ENCODE results near the gene SYT15.
"Not testable (repeated sequence)": the region's sequence is repeated elsewhere in the genome, so short reads cannot be mapped to it uniquely, and the experiment has no call there.

SYT15 gene

DNA sequence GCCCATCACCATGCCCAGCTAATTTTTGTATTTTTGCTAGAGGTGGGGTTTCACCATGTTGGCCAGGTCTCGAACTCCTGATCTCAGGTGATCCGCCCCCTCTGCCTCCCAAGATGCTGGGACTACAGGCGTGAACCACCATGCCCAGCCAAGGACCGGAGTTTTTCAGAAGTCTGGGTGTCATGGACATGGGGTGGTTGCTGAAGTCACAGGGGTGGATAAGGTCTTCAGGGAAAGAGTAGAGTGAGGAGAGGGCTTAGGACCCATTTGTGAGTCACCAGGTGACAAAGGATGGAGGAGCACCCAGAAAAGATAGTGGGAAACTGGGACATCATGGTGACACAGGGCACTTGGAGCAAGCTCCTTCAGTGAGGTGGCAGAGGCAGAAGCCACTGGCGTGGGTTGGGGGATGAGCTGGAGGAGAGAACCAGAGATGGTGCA lies 19.7 kb upstream of the SYT15 start:
- Mint-ChIP-seq H3K27me3 (ENCODE audit: low read depth) (no peaks in the 10 kb centered on the region), H3K4me3 (no peak overlapping the region), H3K9me3 (no peaks in the 10 kb centered on the region), H3K36me3 (ENCODE audit: low read depth) (no peaks in the 10 kb centered on the region), H3K4me1 (ENCODE audit: low read depth) (peaks cover 2% of the 10 kb centered on the region), H3K27ac (no peak overlapping the region)

DNA sequence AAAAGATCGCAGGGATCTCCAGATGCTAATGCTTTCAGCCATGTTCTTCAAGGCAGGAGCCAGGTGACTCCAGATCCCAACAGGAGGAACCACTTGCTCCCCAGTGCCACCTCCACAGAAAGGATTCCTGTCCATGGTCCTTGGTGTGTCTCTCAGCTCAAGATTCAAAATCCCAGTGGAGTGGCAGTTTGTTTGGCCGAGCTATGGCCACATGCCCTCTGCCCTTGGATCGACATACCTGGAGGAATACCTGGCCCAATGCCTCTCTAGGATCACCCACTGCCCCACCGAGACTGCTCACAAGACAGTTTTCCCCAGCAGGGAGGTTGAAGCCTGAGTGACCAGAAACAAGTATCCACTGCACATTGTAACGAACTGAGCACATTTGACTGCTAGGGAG lies 18.5 kb upstream of the SYT15 start:
- no peaks in the 10 kb centered on the region for H3K27me3 Mint-ChIP-seq (ENCODE audit: low read depth)
- no peak overlapping the region for H3K27ac Mint-ChIP-seq
- peaks cover 2% of the 10 kb centered on the region for H3K4me1 Mint-ChIP-seq (ENCODE audit: low read depth)
- H3K9me3 Mint-ChIP-seq, result no peaks in the 10 kb centered on the region
- no peaks in the 10 kb centered on the region for H3K36me3 Mint-ChIP-seq (ENCODE audit: low read depth)
- no peak overlapping the region for H3K4me3 Mint-ChIP-seq

DNA sequence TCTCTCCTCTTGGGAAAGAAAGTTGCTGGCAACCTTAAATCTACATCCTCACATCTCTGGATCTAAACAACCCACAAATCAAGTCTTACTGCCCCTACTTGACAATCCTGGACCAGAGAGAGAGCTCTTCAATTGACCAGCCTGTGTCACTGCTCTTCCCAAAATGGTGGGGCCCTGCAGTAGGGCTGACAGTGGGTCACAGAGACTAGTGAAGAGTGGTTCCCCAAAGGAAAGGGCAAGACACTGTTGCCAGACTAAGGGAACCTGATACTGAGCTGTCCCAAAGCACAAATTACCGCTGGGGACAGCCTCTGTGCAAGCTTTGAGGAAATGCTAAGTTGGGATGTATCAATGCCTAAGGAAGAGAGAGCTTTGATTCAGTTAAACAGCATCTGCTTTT lies 18.0 kb upstream of the SYT15 start:
- Mint-ChIP-seq H3K9me3 (no peaks in the 10 kb centered on the region), H3K27ac (no peak overlapping the region), H3K4me1 (ENCODE audit: low read depth) (peaks cover 2% of the 10 kb centered on the region), H3K36me3 (ENCODE audit: low read depth) (no peaks in the 10 kb centered on the region), H3K27me3 (ENCODE audit: low read depth) (no peaks in the 10 kb centered on the region), H3K4me3 (no peak overlapping the region)

DNA sequence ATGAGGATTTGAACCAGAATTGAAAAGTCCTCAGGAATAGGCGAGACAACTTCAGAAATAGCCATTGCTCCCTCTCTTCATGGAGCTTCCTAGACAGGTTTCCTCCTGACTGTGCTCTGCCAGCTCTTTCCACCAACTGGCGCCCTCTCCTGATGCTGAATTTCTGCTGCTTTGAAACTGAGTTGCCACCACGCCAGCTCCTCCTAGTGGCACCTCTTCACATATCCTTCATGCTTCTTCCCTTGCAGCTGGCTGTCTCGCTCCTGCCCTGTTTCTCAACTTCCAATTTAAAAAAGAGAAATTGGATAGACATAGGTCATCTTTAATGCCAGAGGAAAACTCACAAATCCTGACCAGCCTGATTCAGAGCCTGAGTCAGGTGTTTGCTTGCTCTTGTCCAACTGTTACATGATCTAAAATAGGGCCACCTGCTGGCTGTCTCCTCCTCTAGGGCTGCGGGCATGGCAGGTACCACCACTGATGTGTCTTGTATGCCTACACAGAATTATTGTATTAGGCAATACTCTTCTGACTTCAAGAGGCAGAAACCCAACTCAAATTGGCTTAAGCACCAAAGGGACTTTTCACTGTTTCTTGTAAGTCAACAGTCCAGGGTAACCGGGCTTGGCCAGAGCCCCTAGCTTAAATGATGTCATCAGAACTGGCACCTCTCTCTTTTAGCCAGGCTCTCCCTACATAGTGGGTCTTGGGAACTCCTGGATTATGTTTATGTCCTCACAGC lies 13.2 kb upstream of the SYT15 start:
- not testable (repeated sequence) for H3K9me3 Mint-ChIP-seq; H3K4me1 Mint-ChIP-seq (ENCODE audit: low read depth); H3K4me3 Mint-ChIP-seq; H3K36me3 Mint-ChIP-seq (ENCODE audit: low read depth); H3K27me3 Mint-ChIP-seq (ENCODE audit: low read depth); H3K27ac Mint-ChIP-seq

DNA sequence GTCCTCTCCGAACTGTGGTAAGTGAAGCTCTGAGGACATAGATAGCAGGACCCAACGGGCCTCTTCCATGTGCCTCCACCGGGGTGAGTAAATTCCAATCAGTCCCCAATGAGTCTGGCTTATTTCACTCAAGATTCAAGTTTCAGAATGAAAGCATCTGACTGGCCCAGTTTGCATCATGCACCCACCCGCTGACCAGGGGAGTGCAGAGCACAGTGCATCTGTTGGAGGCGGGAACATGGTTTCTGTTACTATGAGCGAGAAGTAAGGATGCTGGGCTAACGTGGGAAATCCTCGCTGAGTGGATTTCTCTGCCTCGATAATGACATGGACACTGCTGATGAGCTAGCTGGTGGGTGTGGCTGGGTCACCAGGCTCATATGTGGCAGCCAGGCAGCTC lies 11.8 kb upstream of the SYT15 start:
- H3K27ac Mint-ChIP-seq; H3K4me1 Mint-ChIP-seq (ENCODE audit: low read depth); H3K27me3 Mint-ChIP-seq (ENCODE audit: low read depth); H3K9me3 Mint-ChIP-seq; H3K4me3 Mint-ChIP-seq; H3K36me3 Mint-ChIP-seq (ENCODE audit: low read depth): not testable (repeated sequence)

DNA sequence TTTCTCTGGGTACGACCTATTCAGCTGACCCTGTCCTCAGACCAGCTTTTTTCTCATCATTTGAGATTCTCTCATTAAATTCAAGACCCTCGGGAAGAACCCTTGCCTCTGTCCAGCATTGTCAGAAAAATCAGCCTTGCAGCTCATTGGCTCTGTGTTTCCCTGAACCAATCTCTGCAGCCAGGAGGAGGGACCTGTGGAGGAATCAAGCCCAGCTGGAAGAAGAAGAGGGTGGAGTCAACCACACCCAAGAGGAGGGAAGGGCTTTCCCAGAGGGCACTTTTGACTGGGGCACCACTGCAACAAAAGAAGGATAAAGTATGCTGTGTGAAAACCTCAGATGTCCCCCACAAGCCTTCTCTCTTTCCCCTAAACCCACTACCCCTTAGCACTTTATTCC lies 8.3 kb upstream of the SYT15 start:
- not testable (repeated sequence) for H3K27ac Mint-ChIP-seq; H3K4me3 Mint-ChIP-seq; H3K4me1 Mint-ChIP-seq (ENCODE audit: low read depth); H3K27me3 Mint-ChIP-seq (ENCODE audit: low read depth); H3K36me3 Mint-ChIP-seq (ENCODE audit: low read depth); H3K9me3 Mint-ChIP-seq

DNA sequence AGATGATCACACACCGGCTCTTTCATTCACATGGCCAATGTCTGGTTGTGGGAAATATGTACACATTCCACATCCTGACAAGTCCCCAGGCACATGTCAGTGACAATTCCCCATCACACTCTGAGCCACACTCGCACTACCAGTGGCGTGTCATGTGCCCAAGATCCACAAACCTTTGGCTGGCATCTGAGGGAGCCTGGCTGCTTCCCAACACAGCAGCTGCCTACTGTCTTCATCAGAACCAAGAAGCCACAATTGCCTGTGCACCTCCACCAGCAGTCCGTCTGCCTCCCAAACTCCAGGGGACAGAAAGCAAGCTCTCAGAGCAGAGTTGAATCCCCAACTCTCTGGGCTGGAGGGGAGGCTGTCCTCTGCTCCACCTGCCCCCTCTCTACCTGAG lies 6.2 kb upstream of the SYT15 start:
- not testable (repeated sequence) for H3K4me3 Mint-ChIP-seq; H3K27me3 Mint-ChIP-seq (ENCODE audit: low read depth); H3K4me1 Mint-ChIP-seq (ENCODE audit: low read depth); H3K27ac Mint-ChIP-seq; H3K9me3 Mint-ChIP-seq; H3K36me3 Mint-ChIP-seq (ENCODE audit: low read depth)

DNA sequence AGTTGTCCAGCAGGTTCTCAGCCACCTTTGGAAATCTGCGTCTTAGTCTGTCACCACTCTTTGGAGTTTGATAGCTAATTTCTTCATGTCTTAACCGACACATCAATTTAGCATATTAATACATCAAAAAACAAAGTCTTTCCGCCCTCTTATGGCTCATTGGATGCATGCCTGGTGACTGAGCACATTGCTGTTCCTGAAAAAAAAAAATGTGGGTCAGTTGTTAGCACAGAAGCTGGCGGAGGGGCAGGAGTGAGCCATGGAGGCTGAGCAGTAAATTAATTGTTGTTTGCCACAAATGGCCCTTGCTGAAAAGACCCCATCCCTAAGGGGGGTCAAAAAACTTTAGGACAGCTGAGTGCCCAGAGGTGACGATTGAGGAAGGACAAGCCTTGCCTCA lies 5.6 kb upstream of the SYT15 start:
- H3K4me1 Mint-ChIP-seq (ENCODE audit: low read depth); H3K4me3 Mint-ChIP-seq; H3K9me3 Mint-ChIP-seq; H3K27ac Mint-ChIP-seq; H3K27me3 Mint-ChIP-seq (ENCODE audit: low read depth); H3K36me3 Mint-ChIP-seq (ENCODE audit: low read depth): not testable (repeated sequence)

DNA sequence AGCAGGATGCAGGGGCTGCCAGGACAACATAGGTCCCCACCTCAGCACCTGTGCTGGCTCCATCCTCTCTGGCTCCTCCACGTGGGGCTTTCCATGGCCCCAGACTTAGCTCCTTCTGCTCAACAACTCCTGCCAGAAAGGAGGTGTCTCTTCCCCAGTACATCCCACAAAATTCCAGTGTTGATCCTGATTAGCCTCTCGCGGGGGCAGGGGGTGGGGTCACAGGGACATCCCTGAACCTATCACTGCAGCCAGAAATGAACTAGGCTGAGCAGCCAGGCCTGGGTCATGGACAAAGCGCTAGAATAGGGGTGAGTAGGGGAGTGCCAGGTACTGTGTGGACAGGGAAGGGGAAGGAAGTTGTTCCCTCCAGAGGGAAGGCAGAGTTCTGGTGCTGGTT lies 5.0 kb upstream of the SYT15 start:
- H3K4me1 Mint-ChIP-seq (ENCODE audit: low read depth); H3K27ac Mint-ChIP-seq; H3K27me3 Mint-ChIP-seq (ENCODE audit: low read depth); H3K4me3 Mint-ChIP-seq; H3K36me3 Mint-ChIP-seq (ENCODE audit: low read depth); H3K9me3 Mint-ChIP-seq: not testable (repeated sequence)

DNA sequence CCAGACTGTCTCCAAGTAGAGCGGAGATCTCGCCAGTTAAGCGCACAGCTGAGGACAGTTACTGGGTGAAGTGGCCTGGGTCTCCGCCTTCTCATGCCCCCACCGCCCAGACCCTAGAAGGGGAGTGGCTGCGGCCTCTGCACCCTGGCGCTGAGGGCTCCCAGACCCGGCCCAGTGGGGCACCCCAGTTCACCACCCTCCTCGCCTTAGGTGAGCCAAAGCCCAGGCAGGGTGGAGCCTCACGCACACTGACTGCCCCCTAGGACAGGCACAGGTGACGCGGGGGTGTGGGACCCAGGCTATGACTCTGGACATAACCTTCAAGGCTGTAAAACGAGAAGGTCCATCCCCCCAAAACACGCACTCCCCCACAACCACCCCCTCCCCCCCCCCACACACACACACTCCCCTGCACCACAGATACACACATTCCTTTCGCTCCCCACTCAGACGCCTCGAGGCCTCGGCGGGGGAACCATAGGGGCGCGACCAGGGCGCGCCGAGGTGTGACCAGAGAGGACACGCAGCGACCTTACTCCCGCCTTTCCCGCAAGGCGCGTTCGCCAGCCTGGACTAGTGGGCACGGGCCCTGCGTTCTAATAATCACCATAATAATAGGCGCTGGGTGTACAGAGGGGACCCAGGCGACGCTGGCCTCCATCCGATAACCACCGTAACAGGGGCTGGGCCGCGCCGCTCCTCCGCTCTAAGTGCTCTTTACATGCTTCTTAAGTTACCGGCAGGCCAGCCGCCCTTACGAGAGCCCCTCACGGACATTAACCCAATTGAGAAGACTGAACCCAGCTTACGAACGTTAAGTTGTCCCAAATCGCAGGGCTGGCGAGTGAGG lies 1.1 kb upstream of the SYT15 start:
- H3K27me3 Mint-ChIP-seq (ENCODE audit: low read depth); H3K9me3 Mint-ChIP-seq; H3K27ac Mint-ChIP-seq; H3K36me3 Mint-ChIP-seq (ENCODE audit: low read depth); H3K4me3 Mint-ChIP-seq; H3K4me1 Mint-ChIP-seq (ENCODE audit: low read depth): not testable (repeated sequence)

DNA sequence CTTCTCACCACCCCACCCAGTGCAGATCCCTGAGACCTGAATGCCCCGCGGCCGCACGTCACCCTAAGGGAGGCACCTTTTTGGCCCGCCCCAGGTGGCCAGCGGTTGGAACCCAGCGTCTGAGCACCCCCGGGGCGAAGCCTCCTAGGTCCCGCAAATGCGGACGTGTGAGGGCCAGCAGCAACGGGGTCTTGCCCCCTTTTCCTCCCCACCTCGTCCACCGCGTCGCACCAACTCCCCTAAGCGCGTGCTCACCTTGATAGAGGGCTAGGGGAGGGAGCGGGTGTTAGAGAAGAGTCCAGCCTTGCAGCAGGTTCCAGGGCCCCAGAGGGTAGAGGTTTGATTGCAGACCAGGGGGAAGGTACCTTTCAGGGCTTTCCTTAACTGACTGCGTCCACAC lies 450 bp downstream of the SYT15 start:
- H3K4me3 Mint-ChIP-seq; H3K4me1 Mint-ChIP-seq (ENCODE audit: low read depth); H3K36me3 Mint-ChIP-seq (ENCODE audit: low read depth); H3K9me3 Mint-ChIP-seq; H3K27me3 Mint-ChIP-seq (ENCODE audit: low read depth); H3K27ac Mint-ChIP-seq: not testable (repeated sequence)

DNA sequence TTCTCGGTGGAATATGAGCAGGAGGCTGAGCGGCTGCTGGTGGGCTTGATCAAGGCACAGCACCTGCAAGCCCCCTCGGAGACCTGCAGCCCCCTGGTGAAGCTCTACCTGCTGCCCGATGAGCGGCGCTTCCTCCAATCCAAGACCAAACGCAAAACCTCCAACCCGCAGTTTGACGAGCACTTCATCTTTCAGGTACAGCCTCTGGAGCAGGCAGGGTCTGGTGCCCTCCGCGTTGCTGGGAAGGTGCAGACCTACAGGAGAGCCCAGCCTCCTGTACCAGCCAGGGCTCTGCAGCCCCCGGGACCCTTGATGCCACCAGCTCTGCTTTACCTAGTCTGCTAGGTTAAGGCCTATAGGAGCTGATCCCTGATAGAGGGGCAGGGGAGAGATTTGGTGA lies 3.1 kb downstream of the SYT15 start:
- H3K4me3 Mint-ChIP-seq; H3K4me1 Mint-ChIP-seq (ENCODE audit: low read depth); H3K27ac Mint-ChIP-seq; H3K27me3 Mint-ChIP-seq (ENCODE audit: low read depth); H3K9me3 Mint-ChIP-seq; H3K36me3 Mint-ChIP-seq (ENCODE audit: low read depth): not testable (repeated sequence)

DNA sequence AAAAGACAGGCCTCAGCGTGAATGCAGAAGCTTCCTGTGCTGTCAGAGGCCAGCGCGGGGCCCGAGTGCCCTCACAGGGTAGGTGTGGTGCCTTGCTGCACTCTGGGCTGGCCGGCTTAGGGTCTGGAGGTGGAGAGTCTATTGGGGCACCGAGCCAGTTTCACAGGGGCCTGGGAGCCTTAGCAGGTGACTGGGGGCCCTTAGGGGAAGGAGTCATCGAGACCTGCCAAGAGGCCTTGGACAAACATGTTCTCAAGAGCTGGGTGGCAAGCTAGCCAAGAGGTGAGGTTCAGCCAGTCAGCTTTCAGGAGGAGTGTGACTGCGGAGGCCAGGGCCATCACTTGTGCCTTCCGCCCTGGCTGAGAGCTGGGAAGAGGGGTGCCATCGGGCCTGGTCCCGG lies 3.6 kb downstream of the SYT15 start:
- not testable (repeated sequence) for H3K27me3 Mint-ChIP-seq (ENCODE audit: low read depth)

DNA sequence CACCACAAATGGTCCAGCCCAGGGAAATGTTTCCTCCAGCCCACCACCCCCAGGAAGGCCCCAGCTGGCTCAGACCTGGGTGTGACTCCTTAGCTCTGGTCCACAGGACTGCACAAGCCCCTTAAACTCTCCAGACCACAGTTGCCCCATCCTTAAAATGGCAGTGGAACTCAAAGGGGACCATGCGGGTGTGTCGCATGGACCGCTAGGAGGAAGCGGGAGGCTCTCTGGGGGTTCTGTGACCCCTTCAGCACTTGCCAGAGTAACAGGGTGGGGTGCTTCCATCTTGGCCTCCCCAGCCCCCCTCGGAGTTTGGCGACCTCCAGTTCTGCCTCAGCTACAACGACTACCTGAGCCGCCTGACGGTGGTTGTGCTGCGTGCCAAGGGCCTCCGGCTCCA lies 5.3 kb downstream of the SYT15 start:
- not testable (repeated sequence) for H3K9me3 Mint-ChIP-seq; H3K27ac Mint-ChIP-seq; H3K4me1 Mint-ChIP-seq (ENCODE audit: low read depth); H3K27me3 Mint-ChIP-seq (ENCODE audit: low read depth); H3K36me3 Mint-ChIP-seq (ENCODE audit: low read depth); H3K4me3 Mint-ChIP-seq

More for the DNA sequence above, 3.6 kb downstream of the SYT15 start:
- not testable (repeated sequence) for H3K27ac Mint-ChIP-seq; H3K36me3 Mint-ChIP-seq (ENCODE audit: low read depth); H3K4me1 Mint-ChIP-seq (ENCODE audit: low read depth); H3K9me3 Mint-ChIP-seq; H3K4me3 Mint-ChIP-seq

DNA sequence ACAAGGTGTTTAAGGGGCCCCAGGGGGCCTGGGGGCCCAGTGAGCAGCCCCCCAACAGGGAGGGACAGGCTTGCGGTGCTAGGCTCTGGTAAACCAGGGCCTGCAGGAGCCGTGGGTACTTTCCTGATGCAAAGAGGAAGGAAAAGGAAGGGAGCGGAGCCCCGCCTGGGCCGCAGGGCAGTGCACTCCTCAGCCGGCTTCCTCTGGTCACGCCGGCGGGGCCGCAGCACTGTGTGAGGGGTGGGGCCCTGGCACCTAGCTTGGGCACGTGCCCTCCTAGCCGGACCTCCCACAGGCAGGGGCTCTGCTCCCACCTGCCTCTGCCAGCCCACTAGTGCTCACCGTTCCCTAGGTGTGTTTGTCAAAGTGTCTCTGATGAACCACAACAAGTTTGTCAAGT lies 6.3 kb downstream of the SYT15 start:
- H3K9me3 Mint-ChIP-seq; H3K36me3 Mint-ChIP-seq (ENCODE audit: low read depth); H3K27me3 Mint-ChIP-seq (ENCODE audit: low read depth); H3K4me3 Mint-ChIP-seq; H3K4me1 Mint-ChIP-seq (ENCODE audit: low read depth); H3K27ac Mint-ChIP-seq: not testable (repeated sequence)

DNA sequence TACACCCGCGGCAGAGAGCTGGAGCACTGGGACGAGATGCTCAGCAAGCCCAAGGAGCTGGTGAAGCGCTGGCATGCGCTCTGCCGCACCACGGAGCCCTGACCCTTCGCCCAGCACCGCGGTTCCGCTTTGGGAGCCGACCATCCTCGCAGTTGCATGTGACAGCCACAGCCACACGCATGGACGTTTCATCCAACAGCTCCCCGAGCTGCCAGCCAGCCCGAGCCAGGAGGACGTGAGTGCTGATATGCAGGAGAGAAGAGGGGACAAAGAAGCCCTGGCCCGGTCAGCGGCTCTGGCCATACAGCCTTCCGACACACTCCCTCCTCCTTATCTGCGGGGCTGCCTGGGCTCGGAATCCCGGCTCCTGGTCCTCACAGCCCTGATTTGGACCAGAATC lies 8.6 kb downstream of the SYT15 start:
- not testable (repeated sequence) for H3K4me3 Mint-ChIP-seq; H3K27me3 Mint-ChIP-seq (ENCODE audit: low read depth); H3K4me1 Mint-ChIP-seq (ENCODE audit: low read depth); H3K9me3 Mint-ChIP-seq; H3K27ac Mint-ChIP-seq; H3K36me3 Mint-ChIP-seq (ENCODE audit: low read depth)
